HepG2 (cell line): Measurements from ENCODE around the gene BIRC6. TPM values are rescaled to one million over a fixed set of nuclear protein-coding genes. Genes with fewer than 3 reads are reported as not detected.

ENCODE experiments used
- ATM ChIP-seq: fragments of 450-650 bp; IDR thresholded peaks from 2 replicates; pipeline ENCODE4 v1.7.1; 2017; ENCODE audit warnings: mild to moderate bottlenecking, borderline replicate concordance
- HDAC2 ChIP-seq: sonication (generic); formaldehyde crosslinking; IDR thresholded peaks from 2 replicates; pipeline ENCODE4 v1.4.0; 2020; ENCODE audit warnings: missing genetic modification reagents
- MED1 ChIP-seq: sonication (generic); formaldehyde crosslinking; IDR thresholded peaks from 2 replicates; pipeline ENCODE4 v1.4.0; 2020; ENCODE audit warnings: missing genetic modification reagents
- MED8 ChIP-seq: sonication (generic); formaldehyde crosslinking; IDR thresholded peaks from 2 replicates; pipeline ENCODE4 v1.8.1; 2023; ENCODE audit warnings: mild to moderate bottlenecking, missing genetic modification reagents; ENCODE audit not compliant: insufficient replicate concordance
- MXD3 ChIP-seq: IDR thresholded peaks from 2 replicates; pipeline ENCODE4 v1.6.1; 2016; ENCODE audit warnings: mild to moderate bottlenecking, missing biosample characterization, missing genetic modification reagents
- NFYB ChIP-seq: sonication (generic); formaldehyde crosslinking; IDR thresholded peaks from 2 replicates; pipeline ENCODE4 v1.4.0; 2020; ENCODE audit warnings: missing genetic modification reagents
- NONO ChIP-seq, 2 experiments: fragments of 450-650 bp in 1 of 2; sonication (generic) in 1 of 2; formaldehyde crosslinking in 1 of 2; IDR thresholded peaks in 1 of 2; conservative IDR thresholded peaks in 1 of 2; 2 replicates each; pipeline versions ENCODE4 v1.6.1 to v1.8.0; 2017 to 2022; ENCODE audit warnings: mild to moderate bottlenecking in 1 of 2, missing genetic modification reagents in 1 of 2, moderate library complexity in 1 of 2
- RBM22 ChIP-seq: fragments of 200-400 bp; formaldehyde crosslinking; optimal IDR thresholded peaks from 2 replicates; pipeline ENCODE3; 2017; ENCODE audit warnings: mild to moderate bottlenecking, low read length, moderate library complexity
- ZMAT3 ChIP-seq: sonication (generic); formaldehyde crosslinking; conservative IDR thresholded peaks from 2 replicates; pipeline ENCODE4 v1.7.0; 2021; ENCODE audit warnings: missing genetic modification reagents
- ZMAT5 ChIP-seq: sonication (generic); formaldehyde crosslinking; IDR thresholded peaks from 2 replicates; pipeline ENCODE4 v1.5.0; 2020; ENCODE audit warnings: mild to moderate bottlenecking, low read depth, missing genetic modification reagents, borderline replicate concordance
- ZNF646 ChIP-seq: sonication (generic); formaldehyde crosslinking; IDR thresholded peaks from 2 replicates; pipeline ENCODE4 v1.9.0; 2021; ENCODE audit warnings: mild to moderate bottlenecking, missing genetic modification reagents
- ZNF687 ChIP-seq: sonication (generic); formaldehyde crosslinking; IDR thresholded peaks from 2 replicates; pipeline ENCODE4 v1.5.1; 2020; ENCODE audit warnings: mild to moderate bottlenecking, missing genetic modification reagents, moderate library complexity
- polyA plus RNA-seq, 8 experiments: library from polyadenylated mRNA; depleted of rRNA in 3 of 8; stranded (reverse) in 7 of 8; unstranded in 1 of 8; fragments of >200 nt; fragmentation: Illumina TruSeq in 4 of 8; extraction: Trizol in 4 of 8; gene quantifications; 2 replicates each; pipeline versions ENCODE4 v1.2.1 to v1.2.3, GENCODE V29; 2011 to 2016; ENCODE audit warnings: low read depth in 4 of 8, missing spikeins in 1 of 8, mixed read lengths in 1 of 8; ENCODE audit not compliant: insufficient read depth in 1 of 8
- total RNA-seq, 5 experiments: library from RNA; depleted of rRNA; stranded (reverse); fragments of >200 nt; fragmentation: Illumina TruSeq; extraction: Trizol; gene quantifications; 2 replicates each; pipeline ENCODE4 v1.2.3, GENCODE V29; 2016; ENCODE audit warnings: low read depth in 1 of 5

Gene BIRC6
- total and polyA plus RNA-seq, 2 of the 13 experiments (the other 11 are each of a cell fraction or from before 2014, with no cell fraction given): 65.6 to 120 TPM

- TF ChIP-seq ZNF687 (CRISPR knock-in tag): peak; percentile 99
- TF ChIP-seq MXD3 (CRISPR knock-in tag): no peak; the same call in 1 of the 2 replicates
- TF ChIP-seq ZMAT5 (CRISPR knock-in tag): no peak
- TF ChIP-seq NONO (IDR thresholded peaks at IDR 0.05): no peak
- TF ChIP-seq NONO (CRISPR knock-in tag; conservative IDR thresholded peaks at IDR 0.05): peak; percentile 99
- no peak for TF ChIP-seq NFYB
- TF ChIP-seq HDAC2 (CRISPR knock-in tag): peak; percentile 66; the same call in 1 of the 2 replicates
- no peak for TF ChIP-seq ATM
- peak; percentile 97 for TF ChIP-seq ZMAT3
- TF ChIP-seq MED8 (CRISPR knock-in tag): peak; percentile 98
- peak; percentile 82 for TF ChIP-seq MED1 (CRISPR knock-in tag)
- TF ChIP-seq ZNF646 (CRISPR knock-in tag): no peak
- peak; percentile 71 for TF ChIP-seq RBM22
- TF ChIP-seq, all 625 proteins: peak for 456
Observed at GRCh38 chr2:32356681-32357317, at the start of gene BIRC6 (continued).
